Stimulated activated CD4-positive, alpha-beta T cell treated with anti-CD3 and anti-CD28 coated beads, Interleukin-4, amount 100 ng/mL, for 24 hours (primary cell): ENCODE measurements around the gene VDAC1.
"Not testable (repeated sequence)": the region's sequence is repeated elsewhere in the genome, so short reads cannot be mapped to it uniquely, and the experiment has no call there.

ENCODE experiments used
- DNase-seq: peaks from one replicate; pipeline ENCODE4 v3.0.0-alpha.2; 2020

The VDAC1 gene

GRCh38 chr5:133963493-133964128, 41.2 kb downstream of the VDAC1 start:
- DNase-seq: no peak

- DNase-seq: no peak
These were observed 41.8 kb downstream of the VDAC1 start for GRCh38 chr5:133962801-133963476.

- no peak for DNase-seq
These were observed 42.6 kb downstream of the VDAC1 start for GRCh38 chr5:133962131-133962530.

GRCh38 chr5:133959643-133960042, 45.1 kb downstream of the VDAC1 start:
- DNase-seq: no peak

- DNase-seq: no peak
These were observed 47.2 kb downstream of the VDAC1 start for GRCh38 chr5:133957591-133957990.

GRCh38 chr5:133957080-133957479, 47.7 kb downstream of the VDAC1 start:
- DNase-seq: no peak

GRCh38 chr5:133956196-133956595, 48.6 kb downstream of the VDAC1 start:
- not testable (repeated sequence) for DNase-seq

GRCh38 chr5:133953568-133954145, 51.1 kb downstream of the VDAC1 start:
- no peak for DNase-seq

GRCh38 chr5:133952729-133953567, 51.8 kb downstream of the VDAC1 start:
- no peak for DNase-seq

GRCh38 chr5:133950821-133951612, 53.8 kb downstream of the VDAC1 start:
- no peak for DNase-seq

GRCh38 chr5:133948721-133949120, 56.1 kb downstream of the VDAC1 start:
- no peak for DNase-seq

- DNase-seq: no peak
These were observed 57.3 kb downstream of the VDAC1 start for GRCh38 chr5:133947431-133947841.

- DNase-seq: no peak
These were observed 59.2 kb downstream of the VDAC1 start for GRCh38 chr5:133945568-133945967.

GRCh38 chr5:133944263-133945185, 60.3 kb downstream of the VDAC1 start:
- DNase-seq: peak; percentile 66

GRCh38 chr5:133943475-133943817, 61.3 kb downstream of the VDAC1 start:
- no peak for DNase-seq

- no peak for DNase-seq
These were observed 61.9 kb downstream of the VDAC1 start for GRCh38 chr5:133942614-133943474.

- no peak for DNase-seq
These were observed 63.1 kb downstream of the VDAC1 start for GRCh38 chr5:133941456-133942196.

- DNase-seq: no peak
These were observed 65.1 kb downstream of the VDAC1 start for GRCh38 chr5:133939668-133940067.

- DNase-seq: no peak
These were observed 65.8 kb downstream of the VDAC1 start for GRCh38 chr5:133938929-133939328.
